DND-41 (cell line): ENCODE data around the gene HEMK1.
A peak's percentile ranks its signal among the peaks of the same experiment; 100 is the strongest.

Source experiments
- ATAC-seq: fragments of 200-7000 bp; cut with Tn5 transposase; 3 replicates; pipeline ENCODE4 v1.9.1; 2021; ENCODE audit warnings: low read depth; ENCODE audit not compliant: insufficient read depth
- DNase-seq: peaks from one replicate; pipeline ENCODE4 v3.0.0-alpha.2; 2020
- H2AFZ ChIP-seq: 2 replicates; pipeline ENCODE4 v1.6.0; 2012; ENCODE audit warnings: low read depth, low read length
- H3K27ac ChIP-seq: 2 replicates; pipeline ENCODE4 v1.5.1; 2012; ENCODE audit warnings: low read length, inconsistent platforms
- H3K27me3 ChIP-seq: fragments of 200-600 bp; sonication (generic); 2 replicates; pipeline ENCODE4 v1.6.0; 2012; ENCODE audit warnings: low read length, mild to moderate bottlenecking, inconsistent platforms; ENCODE audit not compliant: insufficient read depth, poor library complexity
- H3K36me3 ChIP-seq: 2 replicates; pipeline ENCODE4 v1.5.1; 2012; ENCODE audit warnings: low read length, inconsistent platforms; ENCODE audit not compliant: insufficient read depth
- H3K4me1 ChIP-seq: 2 replicates; pipeline ENCODE4 v1.5.1; 2012; ENCODE audit warnings: mild to moderate bottlenecking, low read length; ENCODE audit not compliant: insufficient read depth
- H3K4me2 ChIP-seq: 2 replicates; pipeline ENCODE4 v1.6.0; 2012; ENCODE audit warnings: mild to moderate bottlenecking, moderate library complexity, low read length, inconsistent platforms; ENCODE audit not compliant: insufficient read depth
- H3K4me3 ChIP-seq, 2 experiments: fragments of 200-600 bp in 1 of 2; shearing (Covaris generic) in 1 of 2; 2 replicates each; pipeline ENCODE4 v1.5.1; 2012 to 2016; ENCODE audit warnings: inconsistent platforms in 2 of 2, low read length in 2 of 2, mild to moderate bottlenecking in 2 of 2, low read depth in 1 of 2, moderate library complexity in 1 of 2
- H3K79me2 ChIP-seq: 2 replicates; pipeline ENCODE4 v1.6.0; 2012; ENCODE audit warnings: low read length, inconsistent platforms; ENCODE audit not compliant: insufficient read depth
- H3K9ac ChIP-seq: 2 replicates; pipeline ENCODE4 v1.6.0; 2012; ENCODE audit warnings: low read depth, mild to moderate bottlenecking, inconsistent platforms, low read length, moderate library complexity
- H3K9me3 ChIP-seq: 2 replicates; pipeline ENCODE4 v1.5.1; 2012; ENCODE audit warnings: low read length, moderate library complexity, mild to moderate bottlenecking, inconsistent platforms; ENCODE audit not compliant: insufficient read depth, severe bottlenecking
- H4K20me1 ChIP-seq: 2 replicates; pipeline ENCODE4 v1.6.0; 2012; ENCODE audit warnings: low read length; ENCODE audit not compliant: insufficient read depth
- CTCF ChIP-seq: IDR thresholded peaks from 2 replicates; pipeline ENCODE4 v1.5.1; 2012; ENCODE audit warnings: borderline replicate concordance, low read length, moderate library complexity, mild to moderate bottlenecking; ENCODE audit not compliant: poor library complexity, severe bottlenecking; ENCODE audit errors: extremely low read depth
- EZH2 ChIP-seq: IDR thresholded peaks from 3 replicates; pipeline ENCODE4 v1.6.1; 2012; ENCODE audit warnings: borderline replicate concordance, low read depth, mild to moderate bottlenecking, moderate library complexity, low read length, inconsistent platforms; ENCODE audit not compliant: severe bottlenecking

HEMK1 gene

GRCh38 chr3:50620420-50620819 lies 51.1 kb downstream of the HEMK1 start:
- Histone ChIP-seq H3K9me3 (no peaks in the 10 kb centered on the region), H3K4me3 (peak overlapping the region in 1 of 2 experiments; percentile 56; a peak in 2 of 4 replicates), H3K27me3 (no peaks in the 10 kb centered on the region), H3K27ac (peak overlapping the region; percentile 77), H2AFZ (no peak overlapping the region), H4K20me1 (peaks cover 21% of the 10 kb centered on the region), H3K79me2 (peaks cover 92% of the 10 kb centered on the region), H3K9ac (peak overlapping the region; percentile 93), H3K4me2 (peak overlapping the region; percentile 92), H3K4me1 (peaks cover 90% of the 10 kb centered on the region), H3K36me3 (peaks cover 65% of the 10 kb centered on the region)
- TF ChIP-seq CTCF (no peak), EZH2 (no peak)
- DNase-seq (peak; percentile 48), ATAC-seq (no peak)

GRCh38 chr3:50620820-50621219 lies 51.5 kb downstream of the HEMK1 start:
- ATAC-seq (no peak), DNase-seq (no peak)
- H3K9me3 ChIP-seq: no peaks in the 10 kb centered on the region
- H3K27ac ChIP-seq: peak overlapping the region; percentile 77
- no peak overlapping the region for H2AFZ ChIP-seq
- H3K27me3 ChIP-seq: no peaks in the 10 kb centered on the region
- H3K9ac ChIP-seq: peak overlapping the region; percentile 93
- peak overlapping the region in 1 of 2 experiments; percentile 56; a peak in 2 of 4 replicates for H3K4me3 ChIP-seq
- H3K79me2 ChIP-seq: peaks cover 92% of the 10 kb centered on the region
- H3K4me2 ChIP-seq: peak overlapping the region; percentile 92
- H4K20me1 ChIP-seq: peaks cover 19% of the 10 kb centered on the region
- H3K4me1 ChIP-seq: peaks cover 90% of the 10 kb centered on the region
- TF ChIP-seq EZH2 (no peak), CTCF (no peak)
- H3K36me3 ChIP-seq: peaks cover 69% of the 10 kb centered on the region

- no peaks in the 10 kb centered on the region for H3K27me3 ChIP-seq
- no peak for ATAC-seq
- no peak for DNase-seq
- H3K9ac ChIP-seq: peak overlapping the region; percentile 56
- H3K9me3 ChIP-seq: no peaks in the 10 kb centered on the region
- H3K4me1 ChIP-seq: peaks cover 99% of the 10 kb centered on the region
- H3K79me2 ChIP-seq: peaks cover 98% of the 10 kb centered on the region
- peak overlapping the region; percentile 98 for H3K27ac ChIP-seq
- peaks cover 85% of the 10 kb centered on the region for H3K36me3 ChIP-seq
- peaks cover 32% of the 10 kb centered on the region for H4K20me1 ChIP-seq
- peak overlapping the region in 1 of 2 experiments; percentile 45; a peak in 2 of 4 replicates for H3K4me3 ChIP-seq
- TF ChIP-seq CTCF: peak; percentile 30
- no peak for TF ChIP-seq EZH2
- H2AFZ ChIP-seq: no peak overlapping the region
- peak overlapping the region; percentile 56 for H3K4me2 ChIP-seq
These were observed 53.6 kb downstream of the HEMK1 start for GRCh38 chr3:50622881-50623280.
